GM19467 (cell line): Measurements from ENCODE around the gene CENATAC.
"Not testable (repeated sequence)": the region's sequence is repeated elsewhere in the genome, so short reads cannot be mapped to it uniquely, and the experiment has no call there.

Experiments
- ATAC-seq: cut with Tn5 transposase; IDR thresholded peaks from one replicate; pipeline ENCODE4 v1.9.1; 2021; ENCODE audit warnings: mild to moderate bottlenecking, moderate library complexity; ENCODE audit not compliant: unreplicated experiment

The CENATAC gene

GRCh38 chr11:118997627-118998387 lies at the start of gene CENATAC:
CENATAC (plus strand) TSS chr11:118998138; CDS start chr11:118998198, 60 bp downstream.
- ATAC-seq = peak; percentile 86

- ATAC-seq = no peak
Measured at GRCh38 chr11:118953265-118953664, 44.7 kb upstream of the CENATAC start.

- ATAC-seq = not testable (repeated sequence)
Measured at GRCh38 chr11:118953976-118954375, 44.0 kb upstream of the CENATAC start.

GRCh38 chr11:118956094-118956846 lies 41.7 kb upstream of the CENATAC start, which contains the start of gene UPK2:
UPK2 (plus strand) TSS chr11:118956298; CDS start chr11:118956351, 53 bp downstream.
- ATAC-seq = no peak

GRCh38 chr11:118956847-118957469 lies 41.0 kb upstream of the CENATAC start:
- ATAC-seq = no peak

GRCh38 chr11:118957549-118957948 lies 40.4 kb upstream of the CENATAC start:
- no peak for ATAC-seq

GRCh38 chr11:118957968-118958367 lies 40.0 kb upstream of the CENATAC start:
- no peak for ATAC-seq

- ATAC-seq = no peak
Measured at GRCh38 chr11:118958577-118958976, 39.4 kb upstream of the CENATAC start.

- ATAC-seq = no peak
Measured at GRCh38 chr11:118961189-118961588, 36.7 kb upstream of the CENATAC start.

- ATAC-seq = no peak
Measured at GRCh38 chr11:118961591-118961990, 36.3 kb upstream of the CENATAC start.

- not testable (repeated sequence) for ATAC-seq
Measured at GRCh38 chr11:118969508-118969907, 28.4 kb upstream of the CENATAC start.

GRCh38 chr11:118971646-118972045 lies 26.3 kb upstream of the CENATAC start, which contains the start of gene FOXR1:
FOXR1 (plus strand) TSS chr11:118971761; CDS start chr11:118971932, 171 bp downstream.
- no peak for ATAC-seq

- ATAC-seq = no peak
Measured at GRCh38 chr11:118973985-118974384, 24.0 kb upstream of the CENATAC start.

GRCh38 chr11:118975771-118976709 lies 21.9 kb upstream of the CENATAC start:
- ATAC-seq = no peak

GRCh38 chr11:118979434-118979833 lies 18.5 kb upstream of the CENATAC start:
- ATAC-seq = no peak

- no peak for ATAC-seq
Measured at GRCh38 chr11:118980191-118980881, 17.6 kb upstream of the CENATAC start.

- not testable (repeated sequence) for ATAC-seq
Measured at GRCh38 chr11:118984337-118984736, 13.6 kb upstream of the CENATAC start.

- no peak for ATAC-seq
Measured at GRCh38 chr11:118984825-118985224, 13.1 kb upstream of the CENATAC start.

- no peak for ATAC-seq
Measured at GRCh38 chr11:118988280-118988679, 9.7 kb upstream of the CENATAC start.
